ENCODE data around the gene MPZL1.

MPZL1 gene

GRCh38 chr1:167693425-167694045 is 28.2 kb upstream of the MPZL1 start:
- in situ Hi-C loops (cut with MboI; ENCODE audit: low sequenced_read_pairs): loop anchor here (25.0 kb wide), 2 partner anchors 256 to 606 kb away; partner anchors contain the start of genes GPA33 and STYXL2

DNA sequence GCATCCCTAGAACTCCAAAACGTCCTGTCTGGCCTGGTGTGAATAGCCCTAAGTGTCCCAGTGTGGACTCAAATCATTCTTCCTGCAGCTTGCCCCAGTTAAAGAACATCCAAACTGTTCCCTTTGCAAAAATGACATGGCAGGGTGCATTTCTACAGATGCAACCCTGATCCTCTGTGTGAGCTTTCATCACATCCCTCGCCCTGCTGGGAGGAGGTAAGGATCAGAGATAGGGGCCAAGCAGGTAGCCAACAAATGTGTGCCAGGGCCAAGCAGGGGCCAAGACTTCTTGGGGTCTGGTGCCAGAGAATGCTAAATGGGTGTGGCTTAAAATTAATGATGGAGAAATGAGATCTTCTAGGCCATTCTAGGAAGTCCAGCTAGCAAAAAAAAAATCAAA is 27.1 kb upstream of the MPZL1 start:
- in situ Hi-C loops (cut with MboI; ENCODE audit: low sequenced_read_pairs): loop anchor here (25.0 kb wide), 2 partner anchors 257 to 607 kb away; partner anchors contain the start of genes GPA33 and STYXL2

DNA sequence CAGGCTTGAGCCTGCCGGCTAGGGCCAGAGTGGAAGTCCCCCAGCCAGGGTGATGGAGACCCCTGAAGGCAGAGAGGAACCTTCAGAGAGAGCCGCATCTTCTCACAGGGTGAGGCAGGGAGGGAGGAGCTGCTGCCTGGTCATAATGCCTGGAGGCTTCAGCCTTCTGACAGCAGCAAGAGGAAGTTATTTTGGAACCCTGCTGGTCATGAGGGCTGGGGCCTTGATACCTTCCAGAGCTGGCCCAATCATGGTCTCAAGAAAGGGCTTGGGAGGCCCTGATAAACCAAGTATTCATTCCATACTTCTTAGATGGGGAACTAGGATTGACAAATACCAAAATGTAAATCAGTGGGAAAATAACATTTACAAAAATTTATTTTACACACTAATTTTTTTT is 26.6 kb upstream of the MPZL1 start:
- in situ Hi-C loops (cut with MboI; ENCODE audit: low sequenced_read_pairs): loop anchor here (25.0 kb wide), 2 partner anchors 258 to 608 kb away; partner anchors contain the start of genes GPA33 and STYXL2

- in situ Hi-C loops (cut with MboI; ENCODE audit: low sequenced_read_pairs): loop anchor here (25.0 kb wide), 2 partner anchors 259 to 609 kb away; partner anchors contain the start of genes GPA33 and STYXL2
These were observed 25.8 kb upstream of the MPZL1 start for GRCh38 chr1:167695756-167696561.

DNA sequence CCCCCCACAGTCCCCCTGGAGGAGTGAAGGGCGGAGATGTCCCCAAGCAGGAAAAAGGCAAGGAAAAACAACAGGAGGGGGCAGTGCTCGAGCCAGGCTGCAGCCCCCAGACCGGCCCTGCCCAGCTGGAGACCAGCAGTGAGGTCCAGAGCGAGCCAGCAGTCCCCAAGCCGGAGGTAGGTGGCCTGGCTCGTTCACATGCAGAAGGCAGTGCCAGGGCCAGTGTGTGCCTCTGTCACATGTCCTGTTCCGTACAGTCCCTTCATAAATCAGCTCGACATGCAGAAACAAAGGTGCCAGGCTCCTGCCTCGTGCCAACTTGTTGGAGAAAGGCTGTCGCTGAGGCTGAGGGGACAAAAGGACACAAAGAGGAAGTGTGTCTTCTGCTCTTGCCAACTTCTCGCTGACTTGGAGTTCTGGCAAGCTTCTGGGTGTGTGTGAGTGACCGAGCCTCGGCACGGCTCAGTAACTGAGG is 24.1 kb upstream of the MPZL1 start:
- in situ Hi-C loops (cut with MboI; ENCODE audit: low sequenced_read_pairs): loop anchor here (25.0 kb wide), 2 partner anchors 260 to 610 kb away; partner anchors contain the start of genes GPA33 and STYXL2

- in situ Hi-C loops (cut with MboI; ENCODE audit: low sequenced_read_pairs): loop anchor here (25.0 kb wide), 2 partner anchors 261 to 611 kb away; partner anchors contain the start of genes GPA33 and STYXL2
These were observed 23.5 kb upstream of the MPZL1 start for GRCh38 chr1:167698313-167698712.

GRCh38 chr1:167701510-167701909 is 20.3 kb upstream of the MPZL1 start:
- in situ Hi-C loops (cut with MboI; ENCODE audit: low sequenced_read_pairs): no loop called here

- in situ Hi-C loops (cut with MboI; ENCODE audit: low sequenced_read_pairs): no loop called here
These were observed 18.2 kb upstream of the MPZL1 start for GRCh38 chr1:167703557-167703956.

GRCh38 chr1:167704715-167705114 is 17.1 kb upstream of the MPZL1 start:
- in situ Hi-C loops (cut with MboI; ENCODE audit: low sequenced_read_pairs): no loop called here

DNA sequence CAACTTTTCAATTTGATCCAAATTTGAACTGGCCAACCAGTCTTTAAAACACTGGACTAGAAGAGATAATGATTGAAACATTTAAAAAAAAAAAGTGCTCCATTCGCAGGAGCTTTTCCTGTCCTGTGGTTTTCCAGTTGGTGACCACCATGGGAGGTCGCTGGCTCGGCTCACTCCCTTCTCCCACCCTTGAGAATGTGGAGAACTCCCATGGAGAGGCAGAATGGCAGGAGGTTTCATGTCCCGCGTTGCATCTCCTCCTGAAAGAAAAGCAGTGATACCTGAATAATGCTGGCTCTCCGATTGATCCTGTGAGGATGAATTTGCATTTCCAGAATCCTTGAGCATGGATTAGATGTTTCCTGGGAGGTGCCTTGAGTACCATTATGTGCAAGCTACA is 16.5 kb upstream of the MPZL1 start:
- in situ Hi-C loops (cut with MboI; ENCODE audit: low sequenced_read_pairs): no loop called here

DNA sequence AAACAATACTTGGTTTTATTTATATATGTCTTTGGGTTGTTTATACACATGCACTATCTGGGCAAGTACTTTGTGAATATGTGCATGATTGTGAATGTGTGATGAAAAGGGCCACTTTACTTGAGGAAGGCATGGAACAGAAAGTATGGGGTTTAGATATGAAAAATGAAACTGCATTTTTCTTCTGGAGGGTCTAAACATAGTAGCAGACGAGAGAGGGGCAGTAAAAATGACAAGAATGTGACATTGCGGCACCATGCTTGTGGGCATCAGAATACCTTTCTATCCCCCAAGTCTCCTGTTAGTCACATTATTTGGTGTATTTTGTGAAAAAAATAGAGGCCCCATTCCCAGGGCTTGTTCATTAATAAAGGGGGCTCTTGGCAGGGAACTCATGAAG is 15.4 kb upstream of the MPZL1 start:
- in situ Hi-C loops (cut with MboI; ENCODE audit: low sequenced_read_pairs): no loop called here

GRCh38 chr1:167706931-167707877 is 14.6 kb upstream of the MPZL1 start:
- in situ Hi-C loops (cut with MboI; ENCODE audit: low sequenced_read_pairs): no loop called here

DNA sequence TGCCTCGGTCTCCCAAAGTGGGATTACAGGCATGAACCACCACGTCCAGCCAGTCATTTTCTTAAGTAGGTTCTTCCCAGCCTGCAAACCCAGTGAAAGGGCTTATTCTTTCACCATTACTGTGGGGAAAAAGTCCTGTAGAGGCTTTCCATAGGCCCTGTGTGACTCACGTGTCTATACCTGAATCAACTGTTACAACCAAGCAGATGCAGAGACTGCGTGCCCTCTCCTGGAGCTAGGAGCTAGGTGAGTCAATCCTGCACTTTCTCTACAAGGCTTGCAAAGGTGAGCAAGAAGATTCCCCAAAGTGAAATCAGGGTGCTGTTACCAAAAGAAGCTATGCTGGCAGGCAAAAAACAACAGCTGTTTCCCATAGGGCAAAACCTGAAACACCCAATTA is 13.8 kb upstream of the MPZL1 start:
- in situ Hi-C loops (cut with MboI; ENCODE audit: low sequenced_read_pairs): no loop called here

- in situ Hi-C loops (cut with MboI; ENCODE audit: low sequenced_read_pairs): no loop called here
These were observed 12.8 kb upstream of the MPZL1 start for GRCh38 chr1:167708940-167709389.

- in situ Hi-C loops (cut with MboI; ENCODE audit: low sequenced_read_pairs): no loop called here
These were observed 10.9 kb upstream of the MPZL1 start for GRCh38 chr1:167710836-167711235.

DNA sequence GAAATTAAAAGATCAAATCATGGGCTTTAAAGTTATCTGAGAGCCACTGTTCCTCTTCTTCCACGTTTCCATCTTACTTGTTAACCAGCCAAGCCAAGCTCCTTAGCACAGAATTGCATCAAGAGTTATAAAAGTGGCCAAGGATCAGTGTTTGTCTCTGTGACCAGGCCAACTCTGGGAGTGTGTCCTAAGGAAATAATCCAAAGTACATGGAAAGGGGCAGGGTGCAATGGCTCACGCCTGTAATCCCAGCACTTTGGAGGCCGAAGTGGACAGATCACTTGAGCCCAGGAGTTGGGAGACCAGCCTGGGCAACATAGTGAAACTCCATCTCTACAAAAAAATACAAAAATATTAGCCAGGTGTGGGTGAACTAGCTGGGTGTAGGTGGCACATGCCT is 10.0 kb upstream of the MPZL1 start:
- in situ Hi-C loops (cut with MboI; ENCODE audit: low sequenced_read_pairs): no loop called here

DNA sequence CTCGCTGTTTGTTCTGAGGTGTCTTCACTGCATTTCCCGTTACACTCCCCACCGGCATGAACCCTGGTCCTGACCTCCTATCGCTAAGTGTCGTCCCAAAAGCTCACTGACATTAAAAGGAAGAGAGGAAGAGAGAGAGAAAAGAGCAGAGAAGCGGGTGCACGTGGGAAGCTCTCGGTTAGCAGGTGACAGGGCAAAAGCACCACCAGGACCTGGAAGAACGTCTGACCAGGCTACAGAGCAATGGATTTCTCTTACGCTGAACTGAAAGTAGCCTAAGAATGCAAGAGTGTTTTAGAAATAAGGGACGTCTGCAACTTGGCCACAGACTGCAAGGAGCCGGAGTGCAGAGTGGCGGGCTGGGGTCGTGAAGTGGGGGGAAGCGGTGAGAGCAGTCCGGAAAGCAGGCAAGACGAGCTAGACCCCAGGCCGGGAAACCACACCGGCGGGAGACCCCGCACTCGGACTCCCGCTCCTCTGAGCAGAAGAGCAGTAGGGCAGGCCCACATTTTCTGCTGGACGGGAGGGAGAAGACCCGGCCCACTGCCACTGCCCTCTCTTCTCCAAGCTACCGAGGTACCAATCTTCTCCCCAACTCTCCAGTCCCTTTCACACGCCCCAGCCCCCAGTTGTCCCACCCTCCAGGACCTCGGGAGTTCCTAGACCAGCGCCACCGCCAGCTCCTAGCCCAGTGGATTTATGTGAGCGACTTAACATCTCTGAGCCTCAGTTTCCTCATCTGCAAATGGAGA is 8.3 kb upstream of the MPZL1 start:
- in situ Hi-C loops (cut with MboI; ENCODE audit: low sequenced_read_pairs): no loop called here

- in situ Hi-C loops (cut with MboI; ENCODE audit: low sequenced_read_pairs): no loop called here
These were observed 7.7 kb upstream of the MPZL1 start for GRCh38 chr1:167714098-167714438.

DNA sequence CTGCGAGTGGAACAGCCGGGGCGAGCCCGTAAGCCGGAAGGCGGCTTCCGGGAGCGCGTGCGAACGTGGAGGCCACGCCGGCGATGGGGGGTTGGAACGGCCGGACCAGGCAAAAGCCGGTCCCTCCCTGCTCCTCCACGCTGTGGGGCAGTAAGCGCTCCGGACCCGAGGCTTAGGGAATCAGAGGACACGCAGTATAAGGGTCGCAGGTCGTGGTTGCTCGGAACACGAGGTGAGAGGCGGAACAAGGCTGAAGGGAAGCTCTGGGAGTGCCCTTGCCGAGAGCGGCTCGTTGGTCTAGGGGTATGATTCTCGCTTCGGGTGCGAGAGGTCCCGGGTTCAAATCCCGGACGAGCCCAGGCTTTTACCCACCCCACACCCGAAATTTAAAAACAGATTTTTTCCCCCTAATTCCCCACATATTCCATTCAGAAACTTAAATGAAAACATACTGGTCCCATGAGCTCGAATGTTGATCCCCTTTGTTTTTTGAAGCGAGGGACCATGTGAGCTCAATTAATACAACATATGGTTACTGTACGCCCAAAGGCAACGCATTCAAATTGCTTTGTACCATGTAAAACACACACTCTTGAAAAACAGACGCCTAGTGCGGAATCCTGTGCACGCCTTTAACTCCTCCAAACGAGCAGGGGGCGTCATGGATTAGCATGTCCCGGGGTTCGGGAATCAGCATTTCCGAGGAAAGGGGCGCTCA is 7.2 kb upstream of the MPZL1 start:
- in situ Hi-C loops (cut with MboI; ENCODE audit: low sequenced_read_pairs): no loop called here

All from HL-60/S4 treated with phorbol 12-myristate 13-acetate at 8.2 ng/mL for 4 days and 3 days (cell line).